Activated B cell treated with CpG ODN at 0.5 μM for 24 hours (primary cell): ENCODE measurements around the gene AGMO. TPM values are rescaled to one million over a fixed set of nuclear protein-coding genes. Genes with fewer than 3 reads are reported as not detected.

Experiments used
- ATAC-seq: fragments of 200-7000 bp; cut with Tn5 transposase; one replicate; pipeline ENCODE4 v1.10.0; 2021; ENCODE audit warnings: low read depth, mild to moderate bottlenecking, moderate library complexity
- CTCF ChIA-PET: fragments of 350-600 bp; sonication (Branson Sonifier 250); formaldehyde crosslinking; loops from one replicate; lab custom pipeline; 2021; ENCODE audit warnings: antibody characterized with exemption; lab: Charles Lee
- POLR2A ChIA-PET: fragments of 350-600 bp; sonication (Branson Sonifier 250); formaldehyde crosslinking; loops from one replicate; lab custom pipeline; 2021; ENCODE audit warnings: antibody characterized with exemption; lab: Charles Lee
- DNase-seq: peaks from one replicate; pipeline ENCODE4 v3.0.0; 2022
- H3K27ac Mint-ChIP-seq: one replicate; pipeline ENCODE4 v1.8.0; 2020; ENCODE audit warnings: mixed read lengths
- H3K27me3 Mint-ChIP-seq: one replicate; pipeline ENCODE4 v1.8.0; 2021; ENCODE audit warnings: mixed read lengths
- H3K36me3 Mint-ChIP-seq: one replicate; pipeline ENCODE4 v1.8.0; 2021; ENCODE audit warnings: low read depth, mixed read lengths
- H3K4me1 Mint-ChIP-seq: one replicate; pipeline ENCODE4 v1.8.0; 2021; ENCODE audit warnings: mixed read lengths
- H3K4me3 Mint-ChIP-seq: one replicate; pipeline ENCODE4 v1.8.0; 2020; ENCODE audit warnings: mild to moderate bottlenecking, mixed read lengths
- H3K9me3 Mint-ChIP-seq: one replicate; pipeline ENCODE4 v1.8.0; 2020; ENCODE audit warnings: mixed read lengths
- CTCF ChIP-seq: fragments of 200-600 bp; IDR thresholded peaks from one replicate; pipeline ENCODE4 v1.8.0; 2022; ENCODE audit warnings: antibody characterized with exemption, mild to moderate bottlenecking
- intact Hi-C: fragments of 100-400 bp; cut with micrococcal nuclease; formaldehyde crosslinking; loops from one replicate; pipeline ENCODE4 v1.15.1; 2024
- total RNA-seq: library from RNA; stranded (reverse); gene quantifications from 2 replicates; pipeline ENCODE4 v1.2.3, GENCODE V29; 2022

AGMO gene
- total RNA-seq, 1 donor from 2014 or later, result not detected

- Mint-ChIP-seq H3K27ac (no peak overlapping the region), H3K4me3 (no peak overlapping the region), H3K9me3 (peaks cover 6% of the 10 kb centered on the region), H3K4me1 (no peaks in the 10 kb centered on the region), H3K36me3 (no peaks in the 10 kb centered on the region), H3K27me3 (no peaks in the 10 kb centered on the region)
- no peak for DNase-seq
- intact Hi-C loops, result no loop called here
- ATAC-seq, result no peak
- CTCF ChIA-PET, result no interaction called here
- POLR2A ChIA-PET, result no interaction called here
- no peak for TF ChIP-seq CTCF
These were observed 327.4 kb downstream of the AGMO start for GRCh38 chr7:15234431-15234830.

GRCh38 chr7:15228831-15229230, 333.0 kb downstream of the AGMO start:
- no peak for DNase-seq
- no peak overlapping the region for H3K27ac Mint-ChIP-seq
- intact Hi-C loops, result no loop called here
- H3K27me3 Mint-ChIP-seq, result no peaks in the 10 kb centered on the region
- H3K4me3 Mint-ChIP-seq, result no peak overlapping the region
- POLR2A ChIA-PET, result no interaction called here
- no peak for TF ChIP-seq CTCF
- no peaks in the 10 kb centered on the region for H3K36me3 Mint-ChIP-seq
- CTCF ChIA-PET, result no interaction called here
- H3K9me3 Mint-ChIP-seq, result peaks cover 5% of the 10 kb centered on the region
- no peaks in the 10 kb centered on the region for H3K4me1 Mint-ChIP-seq
- ATAC-seq, result no peak

- intact Hi-C loops, result no loop called here
- H3K27me3 Mint-ChIP-seq, result no peaks in the 10 kb centered on the region
- ChIA-PET CTCF (no interaction called here), POLR2A (no interaction called here)
- H3K4me3 Mint-ChIP-seq, result no peak overlapping the region
- H3K27ac Mint-ChIP-seq, result no peak overlapping the region
- peaks cover 5% of the 10 kb centered on the region for H3K9me3 Mint-ChIP-seq
- no peak for TF ChIP-seq CTCF
- ATAC-seq (no peak), DNase-seq (no peak)
- H3K4me1 Mint-ChIP-seq, result no peaks in the 10 kb centered on the region
- H3K36me3 Mint-ChIP-seq, result no peaks in the 10 kb centered on the region
These were observed 335.8 kb downstream of the AGMO start for GRCh38 chr7:15225981-15226380.

DNA sequence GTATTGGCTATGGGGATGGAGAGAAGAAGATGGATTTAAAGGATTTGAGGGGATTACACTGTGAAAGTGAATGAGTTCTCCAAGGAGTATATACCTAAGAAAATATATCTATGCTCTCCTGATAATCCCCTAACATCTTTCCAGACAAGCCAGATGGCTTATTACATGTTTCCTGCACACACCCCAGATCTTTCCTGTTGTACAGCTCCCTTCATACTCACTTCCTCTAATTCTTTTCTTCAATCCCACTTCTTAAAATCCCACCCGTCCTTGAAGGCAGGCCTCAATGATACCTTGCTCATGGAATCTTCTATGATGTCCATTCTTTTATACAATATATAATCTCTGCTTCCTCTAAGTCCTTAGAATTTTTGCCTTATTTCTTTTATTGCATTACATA, 342.1 kb downstream of the AGMO start:
- TF ChIP-seq CTCF, result no peak
- ChIA-PET CTCF (no interaction called here), POLR2A (no interaction called here)
- Mint-ChIP-seq H3K9me3 (no peaks in the 10 kb centered on the region), H3K27ac (no peak overlapping the region), H3K36me3 (no peaks in the 10 kb centered on the region), H3K27me3 (no peaks in the 10 kb centered on the region), H3K4me3 (no peak overlapping the region), H3K4me1 (no peaks in the 10 kb centered on the region)
- DNase-seq (no peak), ATAC-seq (no peak)
- intact Hi-C loops, result no loop called here

- no peaks in the 10 kb centered on the region for H3K27me3 Mint-ChIP-seq
- no peak for ATAC-seq
- no peak for DNase-seq
- H3K27ac Mint-ChIP-seq, result no peak overlapping the region
- no peaks in the 10 kb centered on the region for H3K9me3 Mint-ChIP-seq
- H3K4me3 Mint-ChIP-seq, result no peak overlapping the region
- H3K36me3 Mint-ChIP-seq, result no peaks in the 10 kb centered on the region
- CTCF ChIA-PET, result no interaction called here
- POLR2A ChIA-PET, result no interaction called here
- no peaks in the 10 kb centered on the region for H3K4me1 Mint-ChIP-seq
- intact Hi-C loops, result no loop called here
- no peak for TF ChIP-seq CTCF
These were observed 343.6 kb downstream of the AGMO start for GRCh38 chr7:15218261-15218660.
